ENCODE data around the gene TMEM140. TPM values are rescaled to one million over a fixed set of nuclear protein-coding genes. Genes with fewer than 3 reads are reported as not detected.

TMEM140 gene
- total and polyA plus RNA-seq, 2 experiments from 2014 or later, result 1.6 to 6.1 TPM

GRCh38 chr7:135213831-135214230 lies 66.0 kb downstream of the TMEM140 start:
- WGBS, 2 experiments (ENCODE audit: low coverage in 1 of 2, low lambda C conversion rate in 2 of 2, missing lambda C conversion rate in 2 of 2), result 66 to 74% methylated on average over 2 of the region's 2 CpGs

GRCh38 chr7:135215180-135215579 lies 67.3 kb downstream of the TMEM140 start:
- no peaks in the 10 kb centered on the region; the same call in 1 of the 2 replicates for H3K4me1 ChIP-seq (ENCODE audit: insufficient read depth)

More at GRCh38 chr7:135213831-135214230, 66.0 kb downstream of the TMEM140 start:
- no peak for DNase-seq
- H3F3A ChIP-seq (ENCODE audit: insufficient read depth), result peaks cover 4% of the 10 kb centered on the region
- H3K27me3 ChIP-seq (replicated peaks; ENCODE audit: insufficient read depth), result no peaks in the 10 kb centered on the region
- H3K4me1 ChIP-seq (ENCODE audit: insufficient read depth), result no peaks in the 10 kb centered on the region; the same call in 1 of the 2 replicates
- TF ChIP-seq EZH2 (IDR thresholded peaks at IDR 0.05; ENCODE audit: insufficient read depth, poor library complexity, severe bottlenecking) (no peak), EZH2phosphoT487 (IDR thresholded peaks at IDR 0.05; ENCODE audit: insufficient read depth, low read depth) (no peak)
- no peak overlapping the region for H3K27ac ChIP-seq
- no peak overlapping the region for H3K4me3 ChIP-seq
- H3K9me3 ChIP-seq (ENCODE audit: low read depth), result no peaks in the 10 kb centered on the region
- no peaks in the 10 kb centered on the region for H3K9me2 ChIP-seq (ENCODE audit: insufficient read depth)
- no peaks in the 10 kb centered on the region for H3K36me3 ChIP-seq (ENCODE audit: low read depth)
- H3K4me2 ChIP-seq (ENCODE audit: unreplicated experiment), result no peak overlapping the region
- no peak overlapping the region for H2AFZ ChIP-seq
- H4K20me1 ChIP-seq (ENCODE audit: insufficient read depth), result no peaks in the 10 kb centered on the region
- H3K9ac ChIP-seq, result no peak overlapping the region
- peaks cover 9% of the 10 kb centered on the region; the same call in 1 of the 2 replicates for H3K79me2 ChIP-seq (ENCODE audit: insufficient read depth)
- in situ Hi-C loops (cut with MboI), result no loop called here

GRCh38 chr7:135215698-135216097 lies 67.8 kb downstream of the TMEM140 start:
- TF ChIP-seq EZH2 (IDR thresholded peaks at IDR 0.05; ENCODE audit: insufficient read depth, poor library complexity, severe bottlenecking) (no peak), EZH2phosphoT487 (IDR thresholded peaks at IDR 0.05; ENCODE audit: insufficient read depth, low read depth) (no peak)
- Histone ChIP-seq H3K4me1 (ENCODE audit: insufficient read depth) (no peaks in the 10 kb centered on the region), H3K9me3 (ENCODE audit: low read depth) (no peaks in the 10 kb centered on the region), H4K20me1 (ENCODE audit: insufficient read depth) (no peaks in the 10 kb centered on the region), H3F3A (ENCODE audit: insufficient read depth) (peaks cover 4% of the 10 kb centered on the region), H3K27me3 (replicated peaks; ENCODE audit: insufficient read depth) (no peaks in the 10 kb centered on the region), H3K79me2 (ENCODE audit: insufficient read depth) (no peaks in the 10 kb centered on the region), H2AFZ (no peak overlapping the region), H3K27ac (no peak overlapping the region), H3K9ac (no peak overlapping the region), H3K4me3 (no peak overlapping the region), H3K4me2 (ENCODE audit: unreplicated experiment) (no peak overlapping the region), H3K36me3 (ENCODE audit: low read depth) (no peaks in the 10 kb centered on the region), H3K9me2 (ENCODE audit: insufficient read depth) (no peaks in the 10 kb centered on the region)
- no peak for DNase-seq
- WGBS, 2 experiments (ENCODE audit: low coverage in 1 of 2, low lambda C conversion rate in 2 of 2, missing lambda C conversion rate in 2 of 2), result 48 to 63% methylated on average over 3 of the region's 3 CpGs
- in situ Hi-C loops (cut with MboI), result no loop called here

More at GRCh38 chr7:135215180-135215579, 67.3 kb downstream of the TMEM140 start:
- Histone ChIP-seq H3K9me2 (ENCODE audit: insufficient read depth) (no peaks in the 10 kb centered on the region), H3K27ac (no peak overlapping the region), H3F3A (ENCODE audit: insufficient read depth) (peaks cover 4% of the 10 kb centered on the region), H3K9me3 (ENCODE audit: low read depth) (no peaks in the 10 kb centered on the region), H2AFZ (no peak overlapping the region), H3K36me3 (ENCODE audit: low read depth) (no peaks in the 10 kb centered on the region), H3K9ac (no peak overlapping the region), H3K4me3 (no peak overlapping the region), H3K27me3 (replicated peaks; ENCODE audit: insufficient read depth) (no peaks in the 10 kb centered on the region), H4K20me1 (ENCODE audit: insufficient read depth) (no peaks in the 10 kb centered on the region), H3K4me2 (ENCODE audit: unreplicated experiment) (no peak overlapping the region), H3K79me2 (ENCODE audit: insufficient read depth) (peaks cover 2% of the 10 kb centered on the region; the same call in 1 of the 2 replicates)
- in situ Hi-C loops (cut with MboI), result no loop called here
- 94% methylated on average over 4 of the region's 4 CpGs for WGBS, 2 experiments (ENCODE audit: low coverage in 1 of 2, low lambda C conversion rate in 2 of 2, missing lambda C conversion rate in 2 of 2)
- TF ChIP-seq EZH2phosphoT487 (IDR thresholded peaks at IDR 0.05; ENCODE audit: insufficient read depth, low read depth) (no peak), EZH2 (IDR thresholded peaks at IDR 0.05; ENCODE audit: insufficient read depth, poor library complexity, severe bottlenecking) (no peak)
- DNase-seq, result no peak

Small RNA genes lying within 50 kb of the gene (microRNA-seq; reads per million reads assigned to microRNA genes)
- gene MIR6509 (ENCODE audit: borderline number of aligned reads), result not detected

Small RNA genes lying within 50 kb of the gene (small RNA-seq; reads per million reads assigned to genes)
- not detected for gene MIR6509 (ENCODE audit: low read depth, low replicate concordance)

Other genes with a start within 250 kb of the TMEM140 start
- gene AGBL3, start 161.6 kb upstream of the TMEM140 start, total RNA-seq (2014; rRNA removed; shearing (Covaris generic)), result 2.4 TPM in 2 replicates
- 1.4 and 1.5 TPM in 2 replicates for gene AGBL3, start 161.6 kb upstream of the TMEM140 start, polyA plus RNA-seq (2016; fragmentation: Nextera tagmentation; extraction: Ambion mirVana)
- 37.3 and 40.4 TPM in 2 replicates for gene CYREN, start 22.6 kb downstream of the TMEM140 start, total RNA-seq (2014; rRNA removed; shearing (Covaris generic))
- 38.3 and 38.7 TPM in 2 replicates for gene CYREN, start 22.6 kb downstream of the TMEM140 start, polyA plus RNA-seq (2016; fragmentation: Nextera tagmentation; extraction: Ambion mirVana)
- gene WDR91, start 63.5 kb downstream of the TMEM140 start, total RNA-seq (2014; rRNA removed; shearing (Covaris generic)), result 3.4 and 8.3 TPM in 2 replicates
- gene WDR91, start 63.5 kb downstream of the TMEM140 start, polyA plus RNA-seq (2016; fragmentation: Nextera tagmentation; extraction: Ambion mirVana), result 4.1 and 5.4 TPM in 2 replicates
- gene STRA8, start 85.8 kb downstream of the TMEM140 start, total RNA-seq (2014; rRNA removed; shearing (Covaris generic)), result not detected in 2 replicates
- not detected in 2 replicates for gene STRA8, start 85.8 kb downstream of the TMEM140 start, polyA plus RNA-seq (2016; fragmentation: Nextera tagmentation; extraction: Ambion mirVana)

Data from GM23248 (cell line).